Measurements from ENCODE around the gene GFRA4.

DNA sequence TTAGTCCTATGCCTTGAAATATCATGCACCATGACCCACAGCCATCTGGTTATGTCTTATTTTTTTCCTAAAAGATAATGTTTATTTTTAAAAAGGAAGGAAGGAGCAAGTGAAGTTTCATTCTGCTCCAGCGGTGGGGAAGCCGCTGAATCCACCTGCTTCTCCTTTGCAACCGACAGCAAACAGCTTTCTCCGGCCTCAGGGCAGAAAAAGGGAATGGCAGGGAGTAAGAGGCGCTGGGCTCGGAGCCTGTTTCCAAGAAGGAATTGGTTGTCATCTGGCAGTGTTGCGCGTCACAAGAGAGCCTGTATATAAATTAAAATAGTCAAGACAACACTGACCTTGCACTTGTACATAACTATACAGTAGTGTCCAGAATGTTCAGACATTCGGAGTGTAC, 14.2 kb downstream of the GFRA4 start:
- TF ChIP-seq, protein P1, sequence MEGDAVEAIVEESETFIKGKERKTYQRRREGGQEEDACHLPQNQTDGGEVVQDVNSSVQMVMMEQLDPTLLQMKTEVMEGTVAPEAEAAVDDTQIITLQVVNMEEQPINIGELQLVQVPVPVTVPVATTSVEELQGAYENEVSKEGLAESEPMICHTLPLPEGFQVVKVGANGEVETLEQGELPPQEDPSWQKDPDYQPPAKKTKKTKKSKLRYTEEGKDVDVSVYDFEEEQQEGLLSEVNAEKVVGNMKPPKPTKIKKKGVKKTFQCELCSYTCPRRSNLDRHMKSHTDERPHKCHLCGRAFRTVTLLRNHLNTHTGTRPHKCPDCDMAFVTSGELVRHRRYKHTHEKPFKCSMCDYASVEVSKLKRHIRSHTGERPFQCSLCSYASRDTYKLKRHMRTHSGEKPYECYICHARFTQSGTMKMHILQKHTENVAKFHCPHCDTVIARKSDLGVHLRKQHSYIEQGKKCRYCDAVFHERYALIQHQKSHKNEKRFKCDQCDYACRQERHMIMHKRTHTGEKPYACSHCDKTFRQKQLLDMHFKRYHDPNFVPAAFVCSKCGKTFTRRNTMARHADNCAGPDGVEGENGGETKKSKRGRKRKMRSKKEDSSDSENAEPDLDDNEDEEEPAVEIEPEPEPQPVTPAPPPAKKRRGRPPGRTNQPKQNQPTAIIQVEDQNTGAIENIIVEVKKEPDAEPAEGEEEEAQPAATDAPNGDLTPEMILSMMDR (conservative IDR thresholded peaks at IDR 0.05), result no peak
- TF ChIP-seq EZH2 (IDR thresholded peaks at IDR 0.05; ENCODE audit: low read depth), result no peak

Data from PC-9 (cell line).